ENCODE results near the gene FGF14.

DNA sequence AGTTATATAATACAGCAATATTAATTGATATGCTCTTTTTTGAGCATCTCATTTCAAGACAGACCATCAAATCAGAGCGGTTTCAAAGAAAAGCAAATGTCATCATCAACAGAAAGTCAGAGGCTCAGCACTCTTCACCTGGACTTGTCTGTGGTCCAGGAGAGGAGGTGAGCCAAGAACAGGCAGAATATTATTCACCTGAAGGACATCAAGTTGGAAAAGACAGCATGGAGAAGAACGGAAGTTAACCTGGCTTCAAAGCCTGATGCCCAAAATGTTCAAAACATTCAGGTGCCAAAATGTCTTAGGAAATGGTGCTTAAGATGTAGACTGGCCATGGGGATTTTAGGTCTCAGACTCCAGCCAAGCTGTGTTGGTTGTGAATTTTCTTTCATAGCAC, 40.7 kb downstream of the FGF14 start:
- TF ChIP-seq, protein P1, sequence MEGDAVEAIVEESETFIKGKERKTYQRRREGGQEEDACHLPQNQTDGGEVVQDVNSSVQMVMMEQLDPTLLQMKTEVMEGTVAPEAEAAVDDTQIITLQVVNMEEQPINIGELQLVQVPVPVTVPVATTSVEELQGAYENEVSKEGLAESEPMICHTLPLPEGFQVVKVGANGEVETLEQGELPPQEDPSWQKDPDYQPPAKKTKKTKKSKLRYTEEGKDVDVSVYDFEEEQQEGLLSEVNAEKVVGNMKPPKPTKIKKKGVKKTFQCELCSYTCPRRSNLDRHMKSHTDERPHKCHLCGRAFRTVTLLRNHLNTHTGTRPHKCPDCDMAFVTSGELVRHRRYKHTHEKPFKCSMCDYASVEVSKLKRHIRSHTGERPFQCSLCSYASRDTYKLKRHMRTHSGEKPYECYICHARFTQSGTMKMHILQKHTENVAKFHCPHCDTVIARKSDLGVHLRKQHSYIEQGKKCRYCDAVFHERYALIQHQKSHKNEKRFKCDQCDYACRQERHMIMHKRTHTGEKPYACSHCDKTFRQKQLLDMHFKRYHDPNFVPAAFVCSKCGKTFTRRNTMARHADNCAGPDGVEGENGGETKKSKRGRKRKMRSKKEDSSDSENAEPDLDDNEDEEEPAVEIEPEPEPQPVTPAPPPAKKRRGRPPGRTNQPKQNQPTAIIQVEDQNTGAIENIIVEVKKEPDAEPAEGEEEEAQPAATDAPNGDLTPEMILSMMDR (IDR thresholded peaks at IDR 0.05): no peak
- no peak for TF ChIP-seq POLR2AphosphoS5 (IDR thresholded peaks at IDR 0.05)
